Loucy (cell line): ENCODE data around the gene ICAM4.

ENCODE experiments used
- EZH2phosphoT487 ChIP-seq: fragments of 200-600 bp; IDR thresholded peaks from 2 replicates; pipeline ENCODE4 v1.6.1; 2018; ENCODE audit warnings: antibody characterized with exemption, mild to moderate bottlenecking, moderate library complexity, borderline replicate concordance
- TF ChIP-seq, protein P1 (sequence below): fragments of 200-600 bp; sonication (generic); conservative IDR thresholded peaks from 2 replicates; pipeline ENCODE4 v1.5.1; 2014; ENCODE audit warnings: mild to moderate bottlenecking, antibody characterized with exemption, low read length

DNA sequence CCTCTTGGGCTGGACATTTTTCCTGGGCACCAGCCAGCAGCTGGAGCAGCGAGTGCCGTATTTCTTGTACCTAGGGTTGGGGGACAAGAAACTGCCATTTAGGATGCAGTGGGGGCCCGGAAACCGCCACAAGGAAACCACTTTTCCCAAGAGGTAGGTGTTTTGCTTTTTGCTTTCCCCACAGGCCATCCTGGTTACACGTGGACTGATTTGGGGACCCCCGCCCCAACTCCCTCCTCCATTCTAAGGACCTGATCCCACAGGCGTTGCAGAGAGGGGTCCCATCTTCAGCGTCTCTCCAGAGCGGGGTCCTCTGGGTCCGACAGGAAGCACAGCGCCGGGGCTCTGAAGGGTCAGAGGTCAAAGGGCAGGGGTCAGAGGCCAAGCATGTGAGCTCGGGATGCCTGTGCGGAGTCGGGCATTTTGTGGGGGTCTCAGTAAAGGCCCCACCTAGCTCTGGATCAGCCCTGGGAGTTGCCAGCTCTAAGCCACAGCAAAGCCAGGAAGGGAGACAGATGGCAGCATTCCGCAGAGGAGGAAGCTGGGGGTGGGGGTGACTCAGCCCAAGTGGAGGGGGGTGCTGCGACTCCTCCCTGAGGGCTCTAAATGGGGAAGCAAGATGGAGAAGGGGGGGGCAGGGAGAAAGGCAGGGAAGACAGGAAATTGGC lies 18.5 kb downstream of the ICAM4 start:
- TF ChIP-seq, protein P1, sequence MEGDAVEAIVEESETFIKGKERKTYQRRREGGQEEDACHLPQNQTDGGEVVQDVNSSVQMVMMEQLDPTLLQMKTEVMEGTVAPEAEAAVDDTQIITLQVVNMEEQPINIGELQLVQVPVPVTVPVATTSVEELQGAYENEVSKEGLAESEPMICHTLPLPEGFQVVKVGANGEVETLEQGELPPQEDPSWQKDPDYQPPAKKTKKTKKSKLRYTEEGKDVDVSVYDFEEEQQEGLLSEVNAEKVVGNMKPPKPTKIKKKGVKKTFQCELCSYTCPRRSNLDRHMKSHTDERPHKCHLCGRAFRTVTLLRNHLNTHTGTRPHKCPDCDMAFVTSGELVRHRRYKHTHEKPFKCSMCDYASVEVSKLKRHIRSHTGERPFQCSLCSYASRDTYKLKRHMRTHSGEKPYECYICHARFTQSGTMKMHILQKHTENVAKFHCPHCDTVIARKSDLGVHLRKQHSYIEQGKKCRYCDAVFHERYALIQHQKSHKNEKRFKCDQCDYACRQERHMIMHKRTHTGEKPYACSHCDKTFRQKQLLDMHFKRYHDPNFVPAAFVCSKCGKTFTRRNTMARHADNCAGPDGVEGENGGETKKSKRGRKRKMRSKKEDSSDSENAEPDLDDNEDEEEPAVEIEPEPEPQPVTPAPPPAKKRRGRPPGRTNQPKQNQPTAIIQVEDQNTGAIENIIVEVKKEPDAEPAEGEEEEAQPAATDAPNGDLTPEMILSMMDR = no peak
- no peak for TF ChIP-seq EZH2phosphoT487
